Measurements from ENCODE around the gene NLRP3.
"Not testable (repeated sequence)": the region's sequence is repeated elsewhere in the genome, so short reads cannot be mapped to it uniquely, and the experiment has no call there.

NLRP3 gene

GRCh38 chr1:247476328-247477058 lies 60.5 kb downstream of the NLRP3 start:
- H3K4ac ChIP-seq (ENCODE audit: low read depth, low read length); H3K27me3 ChIP-seq (ENCODE audit: insufficient read depth, low read length, poor library complexity); H3K18ac ChIP-seq (ENCODE audit: low read length); DNase-seq; H2AK5ac ChIP-seq (ENCODE audit: low read length); H3K4me2 ChIP-seq (ENCODE audit: low read length); H3K79me1 ChIP-seq (ENCODE audit: low read length); H2BK120ac ChIP-seq (ENCODE audit: low read depth, low read length); H3K27ac ChIP-seq (ENCODE audit: low read depth, low read length); H2BK5ac ChIP-seq (ENCODE audit: low read length); H2BK15ac ChIP-seq (replicated peaks; ENCODE audit: low read depth); H4K5ac ChIP-seq (ENCODE audit: low read length); H3K23ac ChIP-seq (ENCODE audit: low read length); H3K9ac ChIP-seq (ENCODE audit: low read length); H4K8ac ChIP-seq (ENCODE audit: low read depth, low read length); H3K56ac ChIP-seq (ENCODE audit: low read length); H3K79me2 ChIP-seq (ENCODE audit: control insufficient read depth, insufficient read depth, low read length); H3K36me3 ChIP-seq (ENCODE audit: control insufficient read depth, insufficient read depth, low read length); H3K4me3 ChIP-seq (ENCODE audit: low read length); H3K4me1 ChIP-seq (ENCODE audit: control insufficient read depth, low read depth, low read length): not testable (repeated sequence)
- WGBS (ENCODE audit: extremely low coverage, insufficient coverage, low lambda C conversion rate) = no CpG with 5 or more reads among the region's 6 CpGs

DNA sequence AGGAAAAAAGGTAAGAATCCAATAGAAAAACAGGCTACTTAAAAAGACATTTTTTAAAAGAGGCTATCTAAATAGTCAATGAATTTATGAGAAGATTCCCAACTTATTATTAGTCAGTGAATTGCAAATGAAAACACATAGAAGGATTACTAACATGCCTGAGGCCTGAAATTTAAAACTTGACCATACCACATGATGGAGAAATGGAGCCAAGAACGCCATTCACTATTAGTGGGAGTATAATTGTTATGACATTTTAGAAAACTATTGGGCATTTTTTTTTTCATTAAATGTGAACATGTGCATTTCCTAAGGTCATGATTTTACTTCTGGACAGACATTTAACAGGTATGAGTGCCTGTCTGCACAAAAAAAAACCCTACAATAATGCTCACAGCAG lies 66.8 kb downstream of the NLRP3 start:
- Histone ChIP-seq H4K5ac (ENCODE audit: low read length) (no peak overlapping the region), H3K4me2 (ENCODE audit: low read length) (no peak overlapping the region), H3K23ac (ENCODE audit: low read length) (no peak overlapping the region), H3K4me1 (ENCODE audit: control insufficient read depth, low read depth, low read length) (no peaks in the 10 kb centered on the region), H3K4me3 (ENCODE audit: low read length) (no peak overlapping the region), H3K36me3 (ENCODE audit: control insufficient read depth, insufficient read depth, low read length) (no peaks in the 10 kb centered on the region), H2BK15ac (replicated peaks; ENCODE audit: low read depth) (no peak overlapping the region), H3K79me1 (ENCODE audit: low read length) (no peaks in the 10 kb centered on the region), H3K56ac (ENCODE audit: low read length) (no peak overlapping the region), H2BK120ac (ENCODE audit: low read depth, low read length) (no peak overlapping the region), H2BK5ac (ENCODE audit: low read length) (no peak overlapping the region), H3K9ac (ENCODE audit: low read length) (no peak overlapping the region), H3K79me2 (ENCODE audit: control insufficient read depth, insufficient read depth, low read length) (no peaks in the 10 kb centered on the region), H3K27ac (ENCODE audit: low read depth, low read length) (no peak overlapping the region), H2AK5ac (ENCODE audit: low read length) (no peak overlapping the region), H3K18ac (ENCODE audit: low read length) (no peak overlapping the region), H3K27me3 (ENCODE audit: insufficient read depth, low read length, poor library complexity) (no peaks in the 10 kb centered on the region), H4K8ac (ENCODE audit: low read depth, low read length) (no peak overlapping the region), H3K4ac (ENCODE audit: low read depth, low read length) (no peak overlapping the region)
- WGBS (ENCODE audit: extremely low coverage, insufficient coverage, low lambda C conversion rate) = no CpG with 5 or more reads among the region's 1 CpG
- no peak for DNase-seq

- no peak overlapping the region for H4K5ac ChIP-seq (ENCODE audit: low read length)
- no peak overlapping the region for H3K23ac ChIP-seq (ENCODE audit: low read length)
- H3K27me3 ChIP-seq (ENCODE audit: insufficient read depth, low read length, poor library complexity) = no peaks in the 10 kb centered on the region
- no peaks in the 10 kb centered on the region for H3K79me2 ChIP-seq (ENCODE audit: control insufficient read depth, insufficient read depth, low read length)
- H3K27ac ChIP-seq (ENCODE audit: low read depth, low read length) = no peak overlapping the region
- H3K79me1 ChIP-seq (ENCODE audit: low read length) = no peaks in the 10 kb centered on the region
- H2BK120ac ChIP-seq (ENCODE audit: low read depth, low read length) = no peak overlapping the region
- no peak overlapping the region for H3K4me2 ChIP-seq (ENCODE audit: low read length)
- H3K18ac ChIP-seq (ENCODE audit: low read length) = no peak overlapping the region
- no peak overlapping the region for H3K4me3 ChIP-seq (ENCODE audit: low read length)
- no peaks in the 10 kb centered on the region for H3K36me3 ChIP-seq (ENCODE audit: control insufficient read depth, insufficient read depth, low read length)
- no peak overlapping the region for H3K9ac ChIP-seq (ENCODE audit: low read length)
- no peak overlapping the region for H2AK5ac ChIP-seq (ENCODE audit: low read length)
- peak; percentile 72 for DNase-seq
- H3K56ac ChIP-seq (ENCODE audit: low read length) = no peak overlapping the region
- no peak overlapping the region for H2BK15ac ChIP-seq (replicated peaks; ENCODE audit: low read depth)
- no peak overlapping the region for H4K8ac ChIP-seq (ENCODE audit: low read depth, low read length)
- H3K4ac ChIP-seq (ENCODE audit: low read depth, low read length) = no peak overlapping the region
- H2BK5ac ChIP-seq (ENCODE audit: low read length) = no peak overlapping the region
- H3K4me1 ChIP-seq (ENCODE audit: control insufficient read depth, low read depth, low read length) = no peaks in the 10 kb centered on the region
Measured at GRCh38 chr1:247487057-247487456, 71.1 kb downstream of the NLRP3 start.

- H3K9ac ChIP-seq (ENCODE audit: low read length) = no peak overlapping the region
- no peak overlapping the region for H2AK5ac ChIP-seq (ENCODE audit: low read length)
- H3K4ac ChIP-seq (ENCODE audit: low read depth, low read length) = no peak overlapping the region
- no peaks in the 10 kb centered on the region for H3K36me3 ChIP-seq (ENCODE audit: control insufficient read depth, insufficient read depth, low read length)
- no peak overlapping the region for H4K5ac ChIP-seq (ENCODE audit: low read length)
- WGBS (ENCODE audit: extremely low coverage, insufficient coverage, low lambda C conversion rate) = no CpG with 5 or more reads among the region's 12 CpGs
- H3K56ac ChIP-seq (ENCODE audit: low read length) = no peak overlapping the region
- H3K79me2 ChIP-seq (ENCODE audit: control insufficient read depth, insufficient read depth, low read length) = no peaks in the 10 kb centered on the region
- no peak overlapping the region for H2BK15ac ChIP-seq (replicated peaks; ENCODE audit: low read depth)
- H3K4me2 ChIP-seq (ENCODE audit: low read length) = no peak overlapping the region
- no peaks in the 10 kb centered on the region for H3K27me3 ChIP-seq (ENCODE audit: insufficient read depth, low read length, poor library complexity)
- H3K4me1 ChIP-seq (ENCODE audit: control insufficient read depth, low read depth, low read length) = no peaks in the 10 kb centered on the region
- H3K18ac ChIP-seq (ENCODE audit: low read length) = no peak overlapping the region
- H4K8ac ChIP-seq (ENCODE audit: low read depth, low read length) = no peak overlapping the region
- no peak overlapping the region for H3K27ac ChIP-seq (ENCODE audit: low read depth, low read length)
- no peak for DNase-seq
- no peak overlapping the region for H3K4me3 ChIP-seq (ENCODE audit: low read length)
- no peak overlapping the region for H2BK120ac ChIP-seq (ENCODE audit: low read depth, low read length)
- no peak overlapping the region for H3K23ac ChIP-seq (ENCODE audit: low read length)
- no peaks in the 10 kb centered on the region for H3K79me1 ChIP-seq (ENCODE audit: low read length)
- H2BK5ac ChIP-seq (ENCODE audit: low read length) = no peak overlapping the region
Measured at GRCh38 chr1:247491328-247491727, 75.4 kb downstream of the NLRP3 start.

DNA sequence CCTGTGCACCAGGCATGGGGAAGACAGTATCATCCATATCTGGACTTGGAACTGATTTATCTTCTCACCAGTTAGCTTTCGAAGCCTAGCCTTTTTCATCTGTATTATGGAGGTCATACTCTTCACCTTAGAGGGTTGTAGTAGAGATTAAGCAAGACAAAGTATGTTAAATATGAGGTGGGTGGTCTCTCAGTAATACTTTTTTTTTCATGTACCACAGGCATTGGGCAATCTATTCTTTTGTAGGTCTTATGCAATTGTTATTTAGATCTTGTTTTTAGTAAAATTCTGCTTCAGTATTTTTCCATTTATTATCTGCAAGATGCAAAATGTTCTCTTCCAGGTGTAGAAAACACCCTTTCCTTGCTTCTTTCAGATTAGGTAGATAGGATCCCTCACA lies 77.1 kb downstream of the NLRP3 start:
- Histone ChIP-seq H4K8ac (ENCODE audit: low read depth, low read length) (no peak overlapping the region), H3K56ac (ENCODE audit: low read length) (no peak overlapping the region), H4K5ac (ENCODE audit: low read length) (no peak overlapping the region), H3K27me3 (ENCODE audit: insufficient read depth, low read length, poor library complexity) (no peaks in the 10 kb centered on the region), H3K18ac (ENCODE audit: low read length) (no peak overlapping the region), H2BK120ac (ENCODE audit: low read depth, low read length) (no peak overlapping the region), H3K79me1 (ENCODE audit: low read length) (no peaks in the 10 kb centered on the region), H3K9ac (ENCODE audit: low read length) (no peak overlapping the region), H3K4ac (ENCODE audit: low read depth, low read length) (no peak overlapping the region), H3K27ac (ENCODE audit: low read depth, low read length) (no peak overlapping the region), H3K4me2 (ENCODE audit: low read length) (no peak overlapping the region), H2BK5ac (ENCODE audit: low read length) (no peak overlapping the region), H2AK5ac (ENCODE audit: low read length) (no peak overlapping the region), H3K36me3 (ENCODE audit: control insufficient read depth, insufficient read depth, low read length) (no peaks in the 10 kb centered on the region), H3K23ac (ENCODE audit: low read length) (no peak overlapping the region), H3K4me1 (ENCODE audit: control insufficient read depth, low read depth, low read length) (no peaks in the 10 kb centered on the region), H2BK15ac (replicated peaks; ENCODE audit: low read depth) (no peak overlapping the region), H3K4me3 (ENCODE audit: low read length) (no peak overlapping the region), H3K79me2 (ENCODE audit: control insufficient read depth, insufficient read depth, low read length) (no peaks in the 10 kb centered on the region)
- WGBS (ENCODE audit: extremely low coverage, insufficient coverage, low lambda C conversion rate) = no CpG with 5 or more reads among the region's 1 CpG
- no peak for DNase-seq

DNA sequence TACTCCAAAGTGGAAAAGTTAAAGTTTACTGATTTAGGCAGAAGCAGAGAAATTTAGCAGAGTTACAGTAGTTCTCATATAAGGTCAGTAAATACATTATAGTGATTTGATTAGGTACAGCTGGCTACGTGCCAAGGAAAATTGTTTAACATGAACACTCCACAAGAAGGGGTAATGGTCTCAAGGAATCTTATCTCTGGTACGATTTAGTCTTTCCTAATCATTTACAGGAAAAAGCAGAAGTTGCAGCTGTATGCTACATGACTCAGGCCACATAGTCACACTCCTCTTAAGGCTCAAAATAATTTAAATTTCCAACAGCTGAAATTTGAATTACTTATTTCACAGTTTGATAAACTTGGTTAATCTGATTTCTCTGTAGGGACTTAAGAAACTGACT lies 78.8 kb downstream of the NLRP3 start:
- no peaks in the 10 kb centered on the region for H3K79me2 ChIP-seq (ENCODE audit: control insufficient read depth, insufficient read depth, low read length)
- H2BK120ac ChIP-seq (ENCODE audit: low read depth, low read length) = no peak overlapping the region
- H3K18ac ChIP-seq (ENCODE audit: low read length) = no peak overlapping the region
- H4K5ac ChIP-seq (ENCODE audit: low read length) = no peak overlapping the region
- no peak overlapping the region for H2BK5ac ChIP-seq (ENCODE audit: low read length)
- H3K4me2 ChIP-seq (ENCODE audit: low read length) = no peak overlapping the region
- H3K4me3 ChIP-seq (ENCODE audit: low read length) = no peak overlapping the region
- H3K4ac ChIP-seq (ENCODE audit: low read depth, low read length) = no peak overlapping the region
- H3K9ac ChIP-seq (ENCODE audit: low read length) = no peak overlapping the region
- no peak overlapping the region for H3K56ac ChIP-seq (ENCODE audit: low read length)
- no peak for DNase-seq
- H3K79me1 ChIP-seq (ENCODE audit: low read length) = no peaks in the 10 kb centered on the region
- H3K23ac ChIP-seq (ENCODE audit: low read length) = no peak overlapping the region
- H2AK5ac ChIP-seq (ENCODE audit: low read length) = no peak overlapping the region
- no peak overlapping the region for H2BK15ac ChIP-seq (replicated peaks; ENCODE audit: low read depth)
- H4K8ac ChIP-seq (ENCODE audit: low read depth, low read length) = no peak overlapping the region
- WGBS (ENCODE audit: extremely low coverage, insufficient coverage, low lambda C conversion rate) = no CpG with 5 or more reads among the region's 2 CpGs
- no peaks in the 10 kb centered on the region for H3K36me3 ChIP-seq (ENCODE audit: control insufficient read depth, insufficient read depth, low read length)
- no peaks in the 10 kb centered on the region for H3K4me1 ChIP-seq (ENCODE audit: control insufficient read depth, low read depth, low read length)
- H3K27me3 ChIP-seq (ENCODE audit: insufficient read depth, low read length, poor library complexity) = no peaks in the 10 kb centered on the region
- H3K27ac ChIP-seq (ENCODE audit: low read depth, low read length) = no peak overlapping the region

Measured in mesendoderm (in vitro differentiated cells).